GM12872 (cell line): Measurements from ENCODE around the gene FAM131A.
A peak's percentile ranks its signal among the peaks of the same experiment; 100 is the strongest.

Experiments used
- TF ChIP-seq, protein P1 (sequence below): IDR thresholded peaks from 3 replicates; pipeline ENCODE4 v1.5.1; 2011; ENCODE audit warnings: low read depth, mild to moderate bottlenecking, low read length, moderate library complexity; ENCODE audit not compliant: insufficient read depth

Gene FAM131A, protein sequence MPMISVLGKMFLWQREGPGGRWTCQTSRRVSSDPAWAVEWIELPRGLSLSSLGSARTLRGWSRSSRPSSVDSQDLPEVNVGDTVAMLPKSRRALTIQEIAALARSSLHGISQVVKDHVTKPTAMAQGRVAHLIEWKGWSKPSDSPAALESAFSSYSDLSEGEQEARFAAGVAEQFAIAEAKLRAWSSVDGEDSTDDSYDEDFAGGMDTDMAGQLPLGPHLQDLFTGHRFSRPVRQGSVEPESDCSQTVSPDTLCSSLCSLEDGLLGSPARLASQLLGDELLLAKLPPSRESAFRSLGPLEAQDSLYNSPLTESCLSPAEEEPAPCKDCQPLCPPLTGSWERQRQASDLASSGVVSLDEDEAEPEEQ

DNA sequence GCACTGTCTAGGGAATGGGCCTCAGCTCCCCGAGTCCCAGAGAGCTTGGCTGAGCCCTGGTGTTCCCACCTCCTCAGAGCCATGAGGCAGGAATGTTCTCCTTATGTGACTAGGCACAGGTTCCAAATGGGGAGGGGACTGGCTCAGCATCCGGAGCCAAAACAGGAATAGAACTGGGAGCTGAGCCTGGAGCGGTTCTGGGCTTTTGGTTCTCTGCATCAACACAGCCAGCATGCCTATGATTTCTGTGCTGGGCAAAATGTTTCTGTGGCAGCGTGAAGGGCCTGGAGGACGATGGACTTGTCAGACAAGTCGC lies at the start of gene FAM131A:
FAM131A (plus strand) TSS at position 202 of the 316 bp plus-strand sequence; CDS start at position 233, 31 bp downstream.
- TF ChIP-seq, protein P1, sequence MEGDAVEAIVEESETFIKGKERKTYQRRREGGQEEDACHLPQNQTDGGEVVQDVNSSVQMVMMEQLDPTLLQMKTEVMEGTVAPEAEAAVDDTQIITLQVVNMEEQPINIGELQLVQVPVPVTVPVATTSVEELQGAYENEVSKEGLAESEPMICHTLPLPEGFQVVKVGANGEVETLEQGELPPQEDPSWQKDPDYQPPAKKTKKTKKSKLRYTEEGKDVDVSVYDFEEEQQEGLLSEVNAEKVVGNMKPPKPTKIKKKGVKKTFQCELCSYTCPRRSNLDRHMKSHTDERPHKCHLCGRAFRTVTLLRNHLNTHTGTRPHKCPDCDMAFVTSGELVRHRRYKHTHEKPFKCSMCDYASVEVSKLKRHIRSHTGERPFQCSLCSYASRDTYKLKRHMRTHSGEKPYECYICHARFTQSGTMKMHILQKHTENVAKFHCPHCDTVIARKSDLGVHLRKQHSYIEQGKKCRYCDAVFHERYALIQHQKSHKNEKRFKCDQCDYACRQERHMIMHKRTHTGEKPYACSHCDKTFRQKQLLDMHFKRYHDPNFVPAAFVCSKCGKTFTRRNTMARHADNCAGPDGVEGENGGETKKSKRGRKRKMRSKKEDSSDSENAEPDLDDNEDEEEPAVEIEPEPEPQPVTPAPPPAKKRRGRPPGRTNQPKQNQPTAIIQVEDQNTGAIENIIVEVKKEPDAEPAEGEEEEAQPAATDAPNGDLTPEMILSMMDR, result no peak

DNA sequence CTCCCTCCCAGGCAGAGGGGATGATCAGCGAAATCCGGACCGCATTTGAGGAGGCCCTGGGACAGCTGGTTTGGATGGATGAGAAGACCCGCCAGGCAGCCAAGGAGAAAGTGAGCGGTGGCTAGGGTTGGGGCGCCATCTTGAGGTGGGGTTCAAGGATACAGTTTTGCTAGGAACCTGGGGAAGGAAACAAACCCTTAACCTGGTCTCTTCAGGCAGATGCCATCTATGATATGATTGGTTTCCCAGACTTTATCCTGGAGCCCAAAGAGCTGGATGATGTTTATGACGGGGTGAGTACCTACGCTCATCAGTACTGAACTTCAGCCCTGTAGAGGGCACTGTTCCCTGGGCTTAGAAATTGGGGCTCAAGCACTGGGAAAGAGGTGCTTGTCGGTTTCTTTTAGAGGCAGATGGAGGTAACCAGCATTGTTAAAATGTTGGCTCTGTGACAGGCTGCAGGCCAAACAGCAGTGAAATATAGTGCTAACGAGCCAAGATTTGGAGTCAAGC lies 47.9 kb upstream of the FAM131A start:
- TF ChIP-seq, protein P1, result peak; percentile 73

DNA sequence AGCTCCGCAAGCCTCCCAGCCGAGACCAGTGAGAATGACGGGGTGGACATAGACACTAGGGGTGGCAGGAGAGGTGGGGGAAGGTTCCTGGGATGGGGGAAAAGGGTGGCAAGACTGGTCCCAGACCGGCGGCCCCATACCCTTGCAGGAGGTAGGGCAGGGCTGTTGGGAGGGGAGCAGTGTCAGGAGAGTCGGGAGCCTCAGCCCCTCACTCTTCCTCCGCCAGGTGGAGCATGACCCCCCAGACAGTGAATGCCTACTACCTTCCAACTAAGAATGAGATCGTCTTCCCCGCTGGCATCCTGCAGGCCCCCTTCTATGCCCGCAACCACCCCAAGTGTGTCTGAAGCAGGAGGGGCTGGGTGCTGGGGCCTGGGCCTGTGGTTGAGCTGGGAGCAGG lies 47.1 kb upstream of the FAM131A start:
- TF ChIP-seq, protein P1, result no peak

DNA sequence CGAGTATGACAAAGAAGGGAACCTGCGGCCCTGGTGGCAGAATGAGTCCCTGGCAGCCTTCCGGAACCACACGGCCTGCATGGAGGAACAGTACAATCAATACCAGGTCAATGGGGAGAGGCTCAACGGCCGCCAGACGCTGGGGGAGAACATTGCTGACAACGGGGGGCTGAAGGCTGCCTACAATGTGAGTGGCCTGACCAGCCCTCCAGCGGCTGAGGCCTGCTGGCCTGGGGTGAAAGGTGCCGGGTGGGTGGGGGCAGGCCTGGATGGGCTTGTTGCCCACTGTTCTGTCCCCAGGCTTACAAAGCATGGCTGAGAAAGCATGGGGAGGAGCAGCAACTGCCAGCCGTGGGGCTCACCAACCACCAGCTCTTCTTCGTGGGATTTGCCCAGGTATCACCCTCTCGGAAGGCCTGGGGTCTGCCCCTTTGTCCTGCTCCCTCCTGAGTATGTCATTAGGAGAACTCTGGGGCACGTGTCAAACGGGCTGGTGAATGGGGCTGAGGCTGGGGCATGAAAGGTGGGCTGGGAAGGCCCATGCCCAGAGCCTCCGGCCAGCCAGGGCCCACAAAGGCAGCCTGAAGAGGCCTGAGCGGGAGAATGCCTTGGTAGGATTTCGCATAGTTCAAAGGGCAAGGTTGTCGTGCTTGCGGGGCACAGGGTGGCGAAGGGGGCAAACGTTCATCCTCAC lies 46.2 kb upstream of the FAM131A start:
- TF ChIP-seq, protein P1, result no peak

DNA sequence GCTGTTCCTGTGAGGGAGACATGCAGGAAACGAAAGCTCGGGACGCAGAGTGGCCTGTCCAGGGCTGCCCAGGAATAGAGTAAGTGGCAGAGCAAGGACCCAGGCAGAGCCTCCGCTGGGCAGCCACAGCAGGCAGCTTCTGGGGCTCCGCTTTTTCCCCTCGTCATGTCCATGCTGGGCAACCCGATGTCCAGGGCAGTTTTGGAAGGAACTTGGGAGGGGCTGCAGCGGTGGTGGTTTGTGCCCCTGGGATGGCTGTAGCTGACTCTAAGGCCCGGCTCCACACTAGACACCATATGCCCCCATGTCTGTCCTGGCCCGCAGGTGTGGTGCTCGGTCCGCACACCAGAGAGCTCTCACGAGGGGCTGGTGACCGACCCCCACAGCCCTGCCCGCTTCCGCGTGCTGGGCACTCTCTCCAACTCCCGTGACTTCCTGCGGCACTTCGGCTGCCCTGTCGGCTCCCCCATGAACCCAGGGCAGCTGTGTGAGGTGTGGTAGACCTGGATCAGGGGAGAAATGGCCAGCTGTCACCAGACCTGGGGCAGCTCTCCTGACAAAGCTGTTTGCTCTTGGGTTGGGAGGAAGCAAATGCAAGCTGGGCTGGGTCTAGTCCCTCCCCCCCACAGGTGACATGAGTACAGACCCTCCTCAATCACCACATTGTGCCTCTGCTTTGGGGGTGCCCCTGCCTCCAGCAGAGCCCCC lies 45.5 kb upstream of the FAM131A start:
- TF ChIP-seq, protein P1, result no peak

DNA sequence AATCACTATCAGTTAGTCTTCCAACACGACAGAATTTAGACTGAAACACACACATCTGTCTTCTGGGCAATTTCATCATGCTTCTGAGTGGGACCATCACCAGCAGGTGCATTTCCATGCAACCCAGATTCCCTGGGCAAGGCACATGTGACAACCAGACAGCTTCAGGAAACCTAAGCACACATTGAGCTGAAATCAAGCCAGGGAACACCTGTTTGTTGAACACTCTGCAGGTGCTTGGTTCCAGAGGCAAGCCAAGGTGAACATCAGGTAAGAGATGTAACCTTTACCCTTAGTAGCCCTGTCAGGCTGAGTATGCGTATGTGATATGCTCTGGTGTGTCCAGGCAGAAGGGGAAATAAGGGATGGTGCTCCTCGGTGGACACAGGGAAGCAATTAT lies 41.6 kb upstream of the FAM131A start:
- TF ChIP-seq, protein P1, result no peak

DNA sequence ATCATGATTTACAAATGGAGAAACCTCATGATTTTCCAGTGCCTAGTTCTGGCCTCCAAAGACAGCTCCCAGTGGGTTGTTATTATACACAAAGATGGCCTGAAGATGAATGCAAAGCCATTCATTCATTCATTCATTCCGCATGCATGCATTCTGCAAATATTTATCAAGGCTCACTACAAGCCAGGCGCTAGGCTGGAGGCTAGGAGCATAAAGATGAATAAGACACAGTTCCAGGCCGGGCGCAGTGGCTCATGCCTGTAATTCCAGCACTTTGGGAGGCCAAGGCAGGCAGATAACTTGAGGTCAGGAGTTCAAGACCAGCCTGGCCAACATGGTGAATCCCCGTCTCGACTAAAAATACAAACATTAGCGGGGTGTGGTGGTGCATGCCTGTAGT lies 40.8 kb upstream of the FAM131A start:
- TF ChIP-seq, protein P1, result no peak
